Measurements from ENCODE around the gene EPC1.
"Not testable (repeated sequence)": the region's sequence is repeated elsewhere in the genome, so short reads cannot be mapped to it uniquely, and the experiment has no call there.

Gene EPC1

GRCh38 chr10:32346551-32347362 lies at the start of gene EPC1:
Gene EPC1, minus strand, starts transcription at chr10:32347158. Its CDS starts 243 bp downstream, at chr10:32346915.
- H3K4me3 Mint-ChIP-seq = peak within 1 kb of the TSS; percentile 79
- H3K9me3 Mint-ChIP-seq = no peaks in the 10 kb centered on the region
- H3K4me1 Mint-ChIP-seq = peaks cover 47% of the 10 kb centered on the region
- H3K36me3 Mint-ChIP-seq = peaks cover 73% of the 10 kb centered on the region
- H3K27ac Mint-ChIP-seq = peak within 1 kb of the TSS; percentile 99
- ATAC-seq (peak; percentile 83), DNase-seq (ENCODE audit: low spot score in 2 of 2) (peak; percentile 91 to 98)

GRCh38 chr10:32393911-32394310 lies 47.0 kb upstream of the EPC1 start:
- peak overlapping the region; percentile 40 for H3K27ac Mint-ChIP-seq

GRCh38 chr10:32392284-32392683 lies 45.3 kb upstream of the EPC1 start:
- not testable (repeated sequence) for H3K4me3 Mint-ChIP-seq; H3K27ac Mint-ChIP-seq; DNase-seq (ENCODE audit: low spot score in 2 of 2); H3K4me1 Mint-ChIP-seq; H3K9me3 Mint-ChIP-seq; ATAC-seq; H3K36me3 Mint-ChIP-seq

More at GRCh38 chr10:32393911-32394310, 47.0 kb upstream of the EPC1 start:
- DNase-seq (ENCODE audit: low spot score in 2 of 2) = no peak
- no peaks in the 10 kb centered on the region for H3K36me3 Mint-ChIP-seq
- ATAC-seq = no peak
- no peaks in the 10 kb centered on the region for H3K4me1 Mint-ChIP-seq
- no peak overlapping the region for H3K4me3 Mint-ChIP-seq
- H3K9me3 Mint-ChIP-seq = no peaks in the 10 kb centered on the region

GRCh38 chr10:32390193-32390592 lies 43.2 kb upstream of the EPC1 start:
- Mint-ChIP-seq H3K4me3 (no peak overlapping the region), H3K4me1 (no peaks in the 10 kb centered on the region), H3K36me3 (no peaks in the 10 kb centered on the region), H3K27ac (no peak overlapping the region), H3K9me3 (no peaks in the 10 kb centered on the region)
- ATAC-seq (no peak), DNase-seq (ENCODE audit: low spot score in 2 of 2) (no peak)

GRCh38 chr10:32388258-32389027 lies 41.5 kb upstream of the EPC1 start:
- Mint-ChIP-seq H3K4me1 (no peaks in the 10 kb centered on the region), H3K4me3 (no peak overlapping the region), H3K27ac (no peak overlapping the region), H3K36me3 (no peaks in the 10 kb centered on the region), H3K9me3 (no peaks in the 10 kb centered on the region)
- no peak for DNase-seq (ENCODE audit: low spot score in 2 of 2)
- no peak for ATAC-seq

GRCh38 chr10:32386623-32387260 lies 39.8 kb upstream of the EPC1 start:
- Mint-ChIP-seq H3K4me3 (no peak overlapping the region), H3K27ac (no peak overlapping the region), H3K36me3 (no peaks in the 10 kb centered on the region), H3K9me3 (no peaks in the 10 kb centered on the region), H3K4me1 (peaks cover 3% of the 10 kb centered on the region)
- no peak for ATAC-seq
- DNase-seq (ENCODE audit: low spot score in 2 of 2) = no peak

GRCh38 chr10:32384171-32384570 lies 37.2 kb upstream of the EPC1 start:
- H3K4me1 Mint-ChIP-seq = peaks cover 11% of the 10 kb centered on the region
- no peak overlapping the region for H3K27ac Mint-ChIP-seq
- DNase-seq (ENCODE audit: low spot score in 2 of 2) (no peak), ATAC-seq (no peak)
- H3K4me3 Mint-ChIP-seq = no peak overlapping the region
- no peaks in the 10 kb centered on the region for H3K36me3 Mint-ChIP-seq
- no peaks in the 10 kb centered on the region for H3K9me3 Mint-ChIP-seq

- no peak overlapping the region for H3K4me3 Mint-ChIP-seq
- no peaks in the 10 kb centered on the region for H3K36me3 Mint-ChIP-seq
- ATAC-seq (no peak), DNase-seq (ENCODE audit: low spot score in 2 of 2) (no peak)
- H3K4me1 Mint-ChIP-seq = peaks cover 11% of the 10 kb centered on the region
- no peaks in the 10 kb centered on the region for H3K9me3 Mint-ChIP-seq
- peak overlapping the region; percentile 55 for H3K27ac Mint-ChIP-seq
Measured at GRCh38 chr10:32381165-32381564, 34.2 kb upstream of the EPC1 start.

GRCh38 chr10:32379950-32380551 lies 33.1 kb upstream of the EPC1 start:
- Mint-ChIP-seq H3K4me1 (peaks cover 15% of the 10 kb centered on the region), H3K36me3 (no peaks in the 10 kb centered on the region), H3K9me3 (no peaks in the 10 kb centered on the region), H3K27ac (no peak overlapping the region), H3K4me3 (no peak overlapping the region)
- ATAC-seq (no peak), DNase-seq (ENCODE audit: low spot score in 2 of 2) (no peak)

- ATAC-seq (peak; percentile 22), DNase-seq (ENCODE audit: low spot score in 2 of 2) (no peak)
- Mint-ChIP-seq H3K4me1 (peaks cover 22% of the 10 kb centered on the region), H3K27ac (no peak overlapping the region), H3K36me3 (no peaks in the 10 kb centered on the region), H3K9me3 (no peaks in the 10 kb centered on the region), H3K4me3 (no peak overlapping the region)
Measured at GRCh38 chr10:32379318-32379949, 32.5 kb upstream of the EPC1 start.

GRCh38 chr10:32378363-32379317 lies 31.7 kb upstream of the EPC1 start:
- peak; percentile 99 for ATAC-seq
- Mint-ChIP-seq H3K4me1 (peaks cover 30% of the 10 kb centered on the region), H3K9me3 (no peaks in the 10 kb centered on the region), H3K4me3 (no peak overlapping the region), H3K36me3 (no peaks in the 10 kb centered on the region), H3K27ac (no peak overlapping the region)
- DNase-seq (ENCODE audit: low spot score in 2 of 2) = peak; percentile 66 to 89

- peaks cover 3% of the 10 kb centered on the region for H3K36me3 Mint-ChIP-seq
- no peak for DNase-seq (ENCODE audit: low spot score in 2 of 2)
- H3K4me1 Mint-ChIP-seq = peaks cover 37% of the 10 kb centered on the region
- peak; percentile 14 for ATAC-seq
- H3K4me3 Mint-ChIP-seq = no peak overlapping the region
- H3K9me3 Mint-ChIP-seq = no peaks in the 10 kb centered on the region
- H3K27ac Mint-ChIP-seq = no peak overlapping the region
Measured at GRCh38 chr10:32377458-32378259, 30.7 kb upstream of the EPC1 start.

GRCh38 chr10:32376771-32377170 lies 29.8 kb upstream of the EPC1 start:
- ATAC-seq (no peak), DNase-seq (ENCODE audit: low spot score in 2 of 2) (no peak)
- Mint-ChIP-seq H3K36me3 (peaks cover 11% of the 10 kb centered on the region), H3K4me3 (no peak overlapping the region), H3K27ac (no peak overlapping the region), H3K9me3 (no peaks in the 10 kb centered on the region), H3K4me1 (peaks cover 43% of the 10 kb centered on the region)
